ENCODE measurements around the gene EPB41L1.

EPB41L1 gene

GRCh38 chr20:36121981-36122930 lies 32.3 kb upstream of the EPB41L1 start:
- DNase-seq, result no peak
- in situ Hi-C loops (cut with MboI; ENCODE audit: low pct_unique_long_range_greater_than_20kb, low sequenced_read_pairs), result no loop called here

GRCh38 chr20:36122931-36123288 lies 31.6 kb upstream of the EPB41L1 start:
- no peak for DNase-seq

GRCh38 chr20:36125097-36125496 lies 29.4 kb upstream of the EPB41L1 start:
- no peak for DNase-seq
- in situ Hi-C loops (cut with MboI; ENCODE audit: low pct_unique_long_range_greater_than_20kb, low sequenced_read_pairs), result no loop called here

More at GRCh38 chr20:36122931-36123288, 31.6 kb upstream of the EPB41L1 start:
- in situ Hi-C loops (cut with MboI; ENCODE audit: low pct_unique_long_range_greater_than_20kb, low sequenced_read_pairs), result no loop called here

- DNase-seq, result no peak
- in situ Hi-C loops (cut with MboI; ENCODE audit: low pct_unique_long_range_greater_than_20kb, low sequenced_read_pairs), result no loop called here
These were observed 27.6 kb upstream of the EPB41L1 start for GRCh38 chr20:36126836-36127527.

- no peak for DNase-seq
- in situ Hi-C loops (cut with MboI; ENCODE audit: low pct_unique_long_range_greater_than_20kb, low sequenced_read_pairs), result no loop called here
These were observed 25.9 kb upstream of the EPB41L1 start for GRCh38 chr20:36128463-36129159.

- DNase-seq, result no peak
- in situ Hi-C loops (cut with MboI; ENCODE audit: low pct_unique_long_range_greater_than_20kb, low sequenced_read_pairs), result no loop called here
These were observed 25.4 kb upstream of the EPB41L1 start for GRCh38 chr20:36129160-36129543.

GRCh38 chr20:36130390-36130789 lies 24.1 kb upstream of the EPB41L1 start:
- DNase-seq, result no peak
- in situ Hi-C loops (cut with MboI; ENCODE audit: low pct_unique_long_range_greater_than_20kb, low sequenced_read_pairs), result loop anchor here (10.0 kb wide), 1 partner anchor 146 kb away; no protein-coding TSS in a partner anchor

GRCh38 chr20:36132802-36133211 lies 21.7 kb upstream of the EPB41L1 start:
- in situ Hi-C loops (cut with MboI; ENCODE audit: low pct_unique_long_range_greater_than_20kb, low sequenced_read_pairs), result loop anchor here (10.0 kb wide), 1 partner anchor 148 kb away; no protein-coding TSS in a partner anchor

GRCh38 chr20:36133821-36134220 lies 20.7 kb upstream of the EPB41L1 start:
- in situ Hi-C loops (cut with MboI; ENCODE audit: low pct_unique_long_range_greater_than_20kb, low sequenced_read_pairs), result loop anchor here (10.0 kb wide), 1 partner anchor 149 kb away; no protein-coding TSS in a partner anchor

More at GRCh38 chr20:36132802-36133211, 21.7 kb upstream of the EPB41L1 start:
- no peak for DNase-seq

GRCh38 chr20:36135159-36135558 lies 19.4 kb upstream of the EPB41L1 start:
- DNase-seq, result no peak
- in situ Hi-C loops (cut with MboI; ENCODE audit: low pct_unique_long_range_greater_than_20kb, low sequenced_read_pairs), result loop anchor here (10.0 kb wide), 1 partner anchor 150 kb away; no protein-coding TSS in a partner anchor

More at GRCh38 chr20:36133821-36134220, 20.7 kb upstream of the EPB41L1 start:
- DNase-seq, result no peak

- in situ Hi-C loops (cut with MboI; ENCODE audit: low pct_unique_long_range_greater_than_20kb, low sequenced_read_pairs), result loop anchor here (10.0 kb wide), 1 partner anchor 151 kb away; no protein-coding TSS in a partner anchor
- no peak for DNase-seq
These were observed 18.7 kb upstream of the EPB41L1 start for GRCh38 chr20:36135821-36136220.

GRCh38 chr20:36137313-36137712 lies 17.2 kb upstream of the EPB41L1 start:
- DNase-seq, result peak; percentile 65
- in situ Hi-C loops (cut with MboI; ENCODE audit: low pct_unique_long_range_greater_than_20kb, low sequenced_read_pairs), result loop anchor here (10.0 kb wide), 1 partner anchor 153 kb away; no protein-coding TSS in a partner anchor

- in situ Hi-C loops (cut with MboI; ENCODE audit: low pct_unique_long_range_greater_than_20kb, low sequenced_read_pairs), result no loop called here
- no peak for DNase-seq
These were observed 13.2 kb upstream of the EPB41L1 start for GRCh38 chr20:36141310-36141709.

GRCh38 chr20:36144336-36144735 lies 10.2 kb upstream of the EPB41L1 start:
- DNase-seq, result no peak
- in situ Hi-C loops (cut with MboI; ENCODE audit: low pct_unique_long_range_greater_than_20kb, low sequenced_read_pairs), result no loop called here

- no peak for DNase-seq
- in situ Hi-C loops (cut with MboI; ENCODE audit: low pct_unique_long_range_greater_than_20kb, low sequenced_read_pairs), result no loop called here
These were observed 8.4 kb upstream of the EPB41L1 start for GRCh38 chr20:36145877-36146707.

GRCh38 chr20:36147690-36148089 lies 6.8 kb upstream of the EPB41L1 start:
- in situ Hi-C loops (cut with MboI; ENCODE audit: low pct_unique_long_range_greater_than_20kb, low sequenced_read_pairs), result no loop called here
- no peak for DNase-seq

GRCh38 chr20:36148439-36148838 lies 6.1 kb upstream of the EPB41L1 start:
- in situ Hi-C loops (cut with MboI; ENCODE audit: low pct_unique_long_range_greater_than_20kb, low sequenced_read_pairs), result no loop called here
- DNase-seq, result no peak

GRCh38 chr20:36149012-36149411 lies 5.5 kb upstream of the EPB41L1 start:
- in situ Hi-C loops (cut with MboI; ENCODE audit: low pct_unique_long_range_greater_than_20kb, low sequenced_read_pairs), result no loop called here

More at GRCh38 chr20:36149012-36149411, 5.5 kb upstream of the EPB41L1 start:
- no peak for DNase-seq

Data from KBM-7 (cell line).